Effector memory CD4-positive, alpha-beta T cell (primary cell): ENCODE measurements around the gene UBE4B.
"Not testable (repeated sequence)": the region's sequence is repeated elsewhere in the genome, so short reads cannot be mapped to it uniquely, and the experiment has no call there.

Experiments
- DNase-seq, 3 donors: peaks; one replicate each; pipeline ENCODE4 v3.0.0-alpha.2; 2020
- H3K27ac ChIP-seq: 2 replicates; pipeline ENCODE4 v1.7.0; 2013; ENCODE audit warnings: mild to moderate bottlenecking, low read length, moderate library complexity; ENCODE audit not compliant: insufficient read depth, poor library complexity, severe bottlenecking
- H3K27me3 ChIP-seq: replicated peaks from 2 replicates; pipeline ENCODE4 v1.7.0; 2013; ENCODE audit warnings: mild to moderate bottlenecking, low read length; ENCODE audit not compliant: insufficient read depth, control insufficient read depth, poor library complexity, severe bottlenecking
- H3K36me3 ChIP-seq: 2 replicates; pipeline ENCODE4 v1.7.0; 2013; ENCODE audit warnings: mild to moderate bottlenecking, low read length, moderate library complexity; ENCODE audit not compliant: control insufficient read depth, insufficient read depth
- H3K4me1 ChIP-seq: 2 replicates; pipeline ENCODE4 v1.7.0; 2013; ENCODE audit warnings: low read length, mild to moderate bottlenecking; ENCODE audit not compliant: control insufficient read depth, insufficient read depth, poor library complexity, severe bottlenecking
- H3K4me3 ChIP-seq: 2 replicates; pipeline ENCODE4 v1.7.0; 2013; ENCODE audit warnings: low read length, low read depth, mild to moderate bottlenecking; ENCODE audit not compliant: insufficient read depth, poor library complexity, severe bottlenecking
- H3K9me3 ChIP-seq: 2 replicates; pipeline ENCODE4 v1.7.0; 2013; ENCODE audit warnings: mild to moderate bottlenecking, low read length, moderate library complexity; ENCODE audit not compliant: control insufficient read depth

Gene UBE4B

DNA sequence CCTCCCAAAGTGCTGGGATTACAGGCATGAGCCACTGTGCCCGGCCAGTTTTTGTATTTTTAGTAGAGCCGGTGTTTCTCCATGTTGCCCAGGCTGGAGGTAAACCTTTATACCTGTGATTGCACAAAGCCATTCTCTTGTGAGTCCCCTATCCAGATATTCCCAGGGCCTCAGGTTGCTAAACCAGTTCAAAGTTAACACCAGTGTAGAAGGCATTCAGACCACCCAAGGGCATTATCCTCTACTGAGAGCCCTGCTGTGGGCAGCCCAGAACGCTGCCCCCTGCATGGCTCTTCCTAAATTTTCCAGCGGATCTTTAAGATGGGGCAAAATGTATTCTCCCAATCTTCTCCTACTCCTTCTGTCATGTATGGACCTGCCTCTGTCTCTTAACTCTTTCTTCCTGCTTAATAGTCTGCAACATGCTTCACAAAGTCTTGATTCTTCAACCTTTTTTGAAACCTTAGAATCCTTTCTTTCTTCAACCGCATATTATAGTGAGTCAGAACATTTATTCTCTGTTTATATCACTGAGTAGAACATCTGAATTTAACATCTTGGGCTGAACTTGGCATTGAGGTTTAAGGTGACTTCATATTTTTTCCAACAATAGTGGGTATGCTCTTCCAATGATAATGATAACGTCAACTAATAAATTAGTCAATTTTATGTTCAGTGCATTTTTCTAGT, 36.0 kb downstream of the UBE4B start:
- no peaks in the 10 kb centered on the region for H3K4me1 ChIP-seq
- H3K36me3 ChIP-seq, result peaks cover 5% of the 10 kb centered on the region
- H3K27ac ChIP-seq, result no peak overlapping the region
- H3K27me3 ChIP-seq, result no peaks in the 10 kb centered on the region
- no peak overlapping the region for H3K4me3 ChIP-seq
- DNase-seq, result no peak
- no peaks in the 10 kb centered on the region for H3K9me3 ChIP-seq

DNA sequence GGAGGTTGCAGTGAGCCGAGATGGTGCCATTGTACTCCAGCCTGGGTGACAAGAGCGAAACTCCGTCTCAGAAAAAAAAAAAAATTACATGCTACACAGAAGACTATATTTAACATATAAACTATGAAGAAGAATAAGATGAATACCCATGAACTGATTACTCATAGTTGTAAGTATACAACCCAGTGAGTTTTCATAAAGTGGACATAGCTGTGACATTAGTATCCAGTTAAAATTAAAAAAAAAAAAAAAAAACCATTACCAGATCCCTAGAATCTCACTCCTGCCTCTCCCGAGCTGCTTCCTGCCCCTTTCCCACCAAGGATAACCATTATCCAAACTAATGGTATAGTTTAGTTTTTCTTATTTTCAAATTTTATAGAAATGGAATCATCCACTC, 37.4 kb downstream of the UBE4B start:
- Histone ChIP-seq H3K4me1 (no peaks in the 10 kb centered on the region), H3K4me3 (no peak overlapping the region)

DNA sequence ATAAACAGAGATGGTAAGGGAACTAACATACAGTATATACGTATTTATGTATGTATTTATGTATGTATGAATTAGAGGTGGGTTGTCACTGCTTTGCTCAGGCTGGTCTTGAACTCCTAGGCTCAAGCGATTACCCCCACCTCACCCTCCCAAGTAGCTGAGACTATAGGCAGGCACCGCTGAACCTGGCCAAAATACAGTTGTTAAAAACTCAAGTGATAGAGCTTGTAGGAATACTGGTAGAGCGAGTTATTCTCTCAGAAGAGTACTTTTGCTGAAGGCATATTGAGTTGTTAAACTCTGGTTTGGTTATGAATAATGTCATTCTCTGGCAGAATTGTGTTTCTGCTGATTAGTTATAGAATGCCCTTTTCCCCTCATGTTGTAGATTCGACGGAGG, 38.9 kb downstream of the UBE4B start:
- Histone ChIP-seq H3K9me3 (no peaks in the 10 kb centered on the region), H3K36me3 (peaks cover 5% of the 10 kb centered on the region), H3K27ac (no peak overlapping the region), H3K4me3 (no peak overlapping the region), H3K4me1 (no peaks in the 10 kb centered on the region), H3K27me3 (no peaks in the 10 kb centered on the region)
- DNase-seq, result no peak

More for the DNA sequence above, 37.4 kb downstream of the UBE4B start:
- Histone ChIP-seq H3K9me3 (no peaks in the 10 kb centered on the region), H3K27ac (no peak overlapping the region), H3K27me3 (no peaks in the 10 kb centered on the region), H3K36me3 (peaks cover 5% of the 10 kb centered on the region)
- DNase-seq, result no peak

DNA sequence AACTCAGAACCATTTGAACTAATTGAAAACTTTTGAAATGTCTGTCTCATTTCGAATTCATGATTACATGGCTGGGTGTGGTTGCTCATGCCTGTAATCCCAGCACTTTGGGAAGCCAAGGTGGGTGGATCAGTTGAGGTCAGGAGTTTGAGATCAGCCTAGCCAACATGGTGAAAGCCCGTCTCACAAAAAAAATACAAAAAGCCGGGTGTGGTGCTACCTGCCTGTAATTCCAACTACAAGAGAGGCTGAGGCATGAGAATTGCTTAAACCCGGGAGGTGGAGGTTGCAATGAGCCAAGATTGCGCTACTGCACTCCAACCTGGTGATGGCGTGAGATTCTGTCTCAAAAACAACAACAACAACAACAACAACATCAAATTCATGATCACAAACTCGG, 40.6 kb downstream of the UBE4B start:
- H3K9me3 ChIP-seq, H3K36me3 ChIP-seq, H3K4me3 ChIP-seq, H3K4me1 ChIP-seq, H3K27ac ChIP-seq, H3K27me3 ChIP-seq, DNase-seq: not testable (repeated sequence)

DNA sequence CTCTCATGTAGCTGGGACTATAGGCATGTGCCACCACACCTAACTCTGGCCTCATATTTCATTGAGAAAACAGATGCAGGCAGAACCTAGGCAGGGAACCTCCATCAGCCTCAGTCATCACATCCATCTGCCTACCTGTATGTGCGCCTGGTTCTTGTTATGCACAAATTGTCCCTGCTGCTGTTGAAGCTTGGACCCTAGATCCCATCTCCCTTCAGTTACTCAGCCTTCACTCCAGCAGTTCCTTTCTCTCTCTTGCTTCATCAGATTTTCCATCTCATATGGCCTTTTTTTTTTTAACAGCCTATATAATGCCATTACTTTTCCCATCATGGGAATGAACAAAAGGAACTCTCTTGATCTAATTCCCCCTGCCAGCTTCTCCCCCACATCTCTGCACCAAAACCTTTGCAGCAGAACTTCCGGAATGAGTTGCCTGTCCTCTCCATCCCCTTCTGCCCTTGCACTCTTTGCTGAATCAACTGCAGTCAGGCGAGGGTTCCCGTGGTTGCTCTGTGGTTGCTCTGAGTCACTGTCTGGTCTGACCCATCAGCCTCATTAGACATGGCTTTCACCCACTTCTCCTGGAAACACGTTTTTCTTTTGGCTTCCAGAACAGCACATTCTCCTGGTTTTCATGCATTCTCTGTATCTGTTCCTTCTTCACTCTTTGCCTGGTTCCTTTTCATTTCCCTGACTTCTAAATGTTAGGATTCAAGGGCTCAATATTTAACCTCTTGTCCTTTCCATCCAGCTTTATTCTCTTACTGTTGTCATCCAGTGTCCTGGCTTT, 41.5 kb downstream of the UBE4B start:
- no peaks in the 10 kb centered on the region for H3K27me3 ChIP-seq
- no peak overlapping the region for H3K4me3 ChIP-seq
- H3K9me3 ChIP-seq, result no peaks in the 10 kb centered on the region
- no peaks in the 10 kb centered on the region for H3K4me1 ChIP-seq
- H3K27ac ChIP-seq, result no peak overlapping the region
- H3K36me3 ChIP-seq, result peaks cover under 1% of the 10 kb centered on the region
- peak in 1 of 3 donors; percentile 2 for DNase-seq

DNA sequence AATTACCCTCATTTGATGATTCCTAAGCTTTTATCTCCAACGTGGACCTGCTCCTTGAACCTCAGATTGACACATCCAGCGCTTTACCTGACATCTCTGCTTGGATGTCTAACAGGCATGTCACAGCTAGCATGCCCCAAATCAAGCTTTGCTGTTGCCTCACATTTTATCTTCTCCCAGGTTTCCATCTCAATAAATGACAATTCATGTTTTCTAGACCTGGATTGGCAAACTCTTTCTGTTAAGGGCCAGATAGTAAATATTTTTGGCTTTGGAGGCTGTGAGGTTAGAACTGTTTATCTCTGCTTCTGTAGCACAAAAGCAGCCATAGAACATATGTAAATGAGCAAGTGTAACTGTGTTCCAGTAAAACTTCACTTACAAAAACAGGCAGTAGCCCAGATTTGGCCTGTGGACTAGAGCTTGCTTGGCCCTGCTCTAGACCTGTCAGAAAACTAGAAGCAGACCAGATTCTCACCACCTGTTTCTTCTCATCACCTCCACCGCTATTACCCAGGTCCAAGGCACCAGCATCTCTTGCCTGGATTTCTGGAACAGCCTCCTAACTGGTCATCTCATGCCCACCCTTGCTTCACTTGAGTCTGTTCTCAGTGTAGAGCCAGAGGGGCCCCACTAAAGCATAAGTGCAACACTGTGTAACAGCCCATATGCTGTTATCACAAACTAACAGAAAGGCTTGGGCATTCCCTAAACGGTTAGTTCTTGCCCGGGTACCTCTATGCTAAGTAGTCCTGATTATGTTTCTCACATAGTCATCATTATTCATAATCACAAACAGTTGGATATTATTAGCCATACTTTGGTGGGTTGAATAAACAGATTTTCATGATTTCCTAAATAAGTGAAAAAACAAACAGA, 42.3 kb downstream of the UBE4B start:
- Histone ChIP-seq H3K27me3 (no peaks in the 10 kb centered on the region), H3K4me3 (no peak overlapping the region), H3K4me1 (no peaks in the 10 kb centered on the region), H3K36me3 (no peaks in the 10 kb centered on the region), H3K9me3 (no peaks in the 10 kb centered on the region), H3K27ac (no peak overlapping the region)
- no peak for DNase-seq

DNA sequence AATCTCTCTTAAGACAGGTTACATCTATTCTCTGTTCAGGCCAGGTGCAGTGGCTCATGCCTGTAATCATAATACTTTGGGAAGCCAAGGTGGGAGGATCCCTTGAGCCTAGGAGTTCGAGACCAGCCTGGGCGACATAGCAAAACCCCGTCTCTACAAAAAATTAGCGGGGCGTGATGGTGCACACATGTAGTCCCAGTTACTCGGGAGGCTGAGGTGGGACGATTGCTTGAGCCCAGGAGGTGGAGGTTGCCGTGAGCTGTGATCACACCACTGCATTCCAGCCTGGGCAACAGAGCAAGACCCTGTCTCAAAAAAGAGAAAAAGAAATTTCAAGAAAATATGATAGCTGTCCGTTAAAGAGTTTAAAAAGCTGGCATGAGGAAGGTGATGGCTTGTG, 43.0 kb downstream of the UBE4B start:
- Histone ChIP-seq H3K27me3 (no peaks in the 10 kb centered on the region), H3K9me3 (no peaks in the 10 kb centered on the region), H3K36me3 (no peaks in the 10 kb centered on the region), H3K27ac (no peak overlapping the region), H3K4me3 (no peak overlapping the region), H3K4me1 (no peaks in the 10 kb centered on the region)
- DNase-seq, result no peak

DNA sequence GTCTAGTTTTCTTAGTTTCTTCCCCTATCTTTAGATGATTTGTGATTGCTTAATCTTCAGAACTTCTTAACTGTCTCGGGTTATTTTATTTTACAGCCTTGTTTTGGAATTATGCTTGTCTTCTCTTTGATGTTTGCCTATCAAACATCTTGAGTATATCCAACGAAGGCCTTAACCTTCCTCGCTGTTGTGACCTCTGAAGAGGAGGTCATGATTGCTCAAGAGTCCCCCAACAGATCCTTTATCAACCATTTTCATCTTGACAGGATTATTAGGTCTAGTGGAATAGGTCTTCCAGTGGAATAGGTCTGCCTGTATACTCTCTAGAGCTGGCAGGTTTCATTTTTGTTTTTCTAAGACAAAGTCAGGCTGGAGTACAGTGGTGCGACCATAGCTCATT, 45.7 kb downstream of the UBE4B start:
- DNase-seq, result no peak
- H3K27me3 ChIP-seq, result no peaks in the 10 kb centered on the region
- H3K27ac ChIP-seq, result no peak overlapping the region
- H3K9me3 ChIP-seq, result no peaks in the 10 kb centered on the region
- H3K4me3 ChIP-seq, result no peak overlapping the region
- no peaks in the 10 kb centered on the region for H3K36me3 ChIP-seq
- H3K4me1 ChIP-seq, result no peaks in the 10 kb centered on the region

DNA sequence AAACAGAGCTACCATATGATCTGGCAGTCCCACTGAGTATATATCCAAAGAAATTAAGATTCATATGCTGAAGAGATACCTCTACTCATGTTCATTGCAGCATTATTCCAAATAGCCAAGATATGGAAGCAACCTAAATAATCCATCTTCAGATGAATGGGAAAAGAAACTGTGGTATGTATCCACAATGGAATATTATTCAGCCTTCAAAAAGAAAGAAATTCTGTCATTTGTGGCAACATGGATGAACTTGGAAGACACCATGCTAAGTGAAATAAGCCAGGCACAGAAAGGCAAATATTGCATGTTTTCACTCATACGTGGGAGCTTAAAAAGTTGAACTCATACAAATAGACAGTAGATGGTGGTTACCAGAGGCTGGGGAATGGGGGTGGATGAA, 47.8 kb downstream of the UBE4B start:
- Histone ChIP-seq H3K4me3 (no peak overlapping the region), H3K36me3 (no peaks in the 10 kb centered on the region)

More for the DNA sequence above, 47.8 kb downstream of the UBE4B start:
- Histone ChIP-seq H3K27ac (no peak overlapping the region), H3K27me3 (no peaks in the 10 kb centered on the region), H3K4me1 (no peaks in the 10 kb centered on the region), H3K9me3 (no peaks in the 10 kb centered on the region)
- no peak for DNase-seq
